ENCODE data around the gene MYD88.

MYD88 gene

DNA sequence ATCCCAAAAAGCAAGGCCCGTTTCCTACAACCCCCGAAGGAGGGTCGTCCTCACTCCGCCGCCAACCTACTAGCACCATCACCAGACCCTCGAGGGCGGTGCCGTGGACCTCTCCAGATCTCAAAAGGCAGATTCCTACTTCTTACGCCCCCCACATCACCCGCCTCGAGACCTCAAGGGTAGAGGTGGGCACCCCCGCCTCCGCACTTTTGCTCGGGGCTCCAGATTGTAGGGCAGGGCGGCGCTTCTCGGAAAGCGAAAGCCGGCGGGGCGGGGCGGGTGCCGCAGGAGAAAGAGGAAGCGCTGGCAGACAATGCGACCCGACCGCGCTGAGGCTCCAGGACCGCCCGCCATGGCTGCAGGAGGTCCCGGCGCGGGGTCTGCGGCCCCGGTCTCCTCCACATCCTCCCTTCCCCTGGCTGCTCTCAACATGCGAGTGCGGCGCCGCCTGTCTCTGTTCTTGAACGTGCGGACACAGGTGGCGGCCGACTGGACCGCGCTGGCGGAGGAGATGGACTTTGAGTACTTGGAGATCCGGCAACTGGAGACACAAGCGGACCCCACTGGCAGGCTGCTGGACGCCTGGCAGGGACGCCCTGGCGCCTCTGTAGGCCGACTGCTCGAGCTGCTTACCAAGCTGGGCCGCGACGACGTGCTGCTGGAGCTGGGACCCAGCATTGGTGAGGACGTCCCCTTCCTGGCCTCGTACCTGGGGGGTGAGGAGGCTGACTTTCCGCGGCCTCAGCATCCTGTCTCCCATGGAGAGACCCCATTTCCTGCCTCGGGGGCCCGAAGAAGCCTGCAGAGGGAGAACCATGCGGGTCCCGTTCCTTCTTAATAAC, at the start of gene MYD88:
TSS of gene MYD88 (plus strand) at position 313 of the 842 bp plus-strand sequence. CDS start at position 353, 40 bp downstream.
- in situ Hi-C loops (cut with HindIII; ENCODE audit: low sequenced_read_pairs) = no loop called here

DNA sequence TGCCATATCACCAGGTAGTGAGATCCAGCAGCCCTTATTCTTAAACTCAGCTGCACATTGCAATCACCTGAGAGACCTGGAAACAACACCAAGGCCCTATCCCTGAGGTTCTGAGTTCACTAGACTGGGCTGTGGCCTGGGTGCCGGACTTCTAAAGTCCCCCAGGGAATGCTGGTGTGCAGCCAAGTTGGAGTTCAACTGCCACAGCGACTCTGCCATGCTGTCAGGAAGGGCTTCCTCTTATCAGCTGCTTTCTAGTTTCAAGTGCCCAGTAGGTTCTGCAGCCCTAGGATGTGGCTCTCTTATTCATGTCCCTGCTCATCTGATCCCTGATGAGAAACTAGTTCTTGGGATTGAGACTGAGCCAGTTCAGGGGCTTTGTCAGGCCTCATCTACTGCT, 49.3 kb upstream of the MYD88 start:
- in situ Hi-C loops (cut with HindIII; ENCODE audit: low sequenced_read_pairs) = no loop called here

DNA sequence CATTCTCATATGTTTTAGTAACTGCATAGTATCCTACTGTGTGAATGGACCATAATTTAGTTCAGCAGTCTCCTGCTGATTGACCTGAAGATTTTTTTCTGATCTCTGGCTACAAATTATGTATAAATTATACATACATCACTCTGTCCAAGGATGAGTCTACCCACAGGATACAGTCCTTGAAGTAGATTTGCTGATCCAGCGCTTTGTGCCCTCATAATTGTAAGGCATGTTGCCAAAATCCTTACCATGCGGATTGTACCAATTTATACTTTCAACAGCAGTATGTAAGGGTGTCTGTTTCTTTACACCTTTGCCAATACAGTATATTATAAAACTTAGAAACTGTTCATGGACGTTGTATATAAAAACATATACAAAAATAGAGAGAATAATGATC, 48.0 kb upstream of the MYD88 start:
- in situ Hi-C loops (cut with HindIII; ENCODE audit: low sequenced_read_pairs) = no loop called here

DNA sequence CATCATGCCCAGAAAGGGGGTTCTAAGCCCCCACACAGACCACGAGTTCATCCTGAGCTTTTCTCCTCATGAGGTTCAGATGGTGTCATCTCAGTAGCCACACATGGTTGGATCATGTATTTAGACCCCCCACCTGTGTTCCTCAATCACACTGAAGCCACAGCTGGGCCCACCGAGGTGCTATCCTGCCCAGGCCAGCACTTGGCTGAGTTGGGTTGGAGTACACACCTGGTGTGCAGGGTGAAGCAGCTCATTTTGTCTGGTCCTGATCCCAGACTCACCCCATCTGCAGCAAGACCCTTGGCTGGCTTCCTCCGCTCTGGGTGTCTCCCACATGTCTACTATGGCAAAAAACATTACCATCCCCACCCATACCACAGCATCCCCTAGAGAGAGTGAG, 43.5 kb upstream of the MYD88 start:
- in situ Hi-C loops (cut with HindIII; ENCODE audit: low sequenced_read_pairs) = no loop called here

DNA sequence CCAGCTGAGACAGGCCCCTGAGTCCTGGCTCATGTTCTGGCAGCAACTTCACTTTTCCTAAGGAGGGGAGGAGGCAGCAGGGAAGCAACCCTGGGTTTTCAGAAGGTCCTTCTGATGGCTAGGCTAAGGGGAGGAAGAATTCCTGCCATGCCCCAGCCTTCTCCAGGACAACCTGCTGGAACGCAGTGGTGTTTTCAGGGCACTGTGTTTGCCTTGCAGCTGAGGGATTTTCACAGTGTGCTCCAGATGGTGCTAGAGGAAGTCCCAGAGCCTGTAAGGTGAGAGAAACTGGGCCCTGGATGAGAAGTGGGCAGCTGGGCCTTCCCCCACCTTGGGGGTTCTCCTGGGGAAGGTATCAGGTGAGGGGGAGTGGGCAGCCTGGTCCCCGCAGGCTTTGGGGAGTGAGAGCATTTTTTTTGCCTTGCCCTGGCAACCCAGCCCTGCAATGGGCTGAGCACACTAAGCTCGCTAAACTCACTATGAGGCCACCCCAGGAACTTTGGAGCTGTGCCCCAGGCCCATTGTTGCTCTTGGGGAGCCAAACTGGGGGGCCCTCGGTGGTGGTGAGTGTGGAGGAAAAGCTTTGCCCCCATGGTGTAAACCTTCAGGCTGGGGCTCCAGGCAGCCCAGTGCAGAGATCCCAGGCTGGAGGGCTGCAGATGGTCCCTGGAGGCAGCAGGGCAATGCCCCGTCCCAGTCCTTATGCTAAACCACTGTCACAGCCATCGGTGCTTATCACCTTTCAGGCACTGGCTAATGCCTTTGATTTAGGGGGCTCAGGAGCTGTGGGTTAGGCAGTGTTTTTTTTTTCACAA, 42.6 kb upstream of the MYD88 start:
- in situ Hi-C loops (cut with HindIII; ENCODE audit: low sequenced_read_pairs) = no loop called here

DNA sequence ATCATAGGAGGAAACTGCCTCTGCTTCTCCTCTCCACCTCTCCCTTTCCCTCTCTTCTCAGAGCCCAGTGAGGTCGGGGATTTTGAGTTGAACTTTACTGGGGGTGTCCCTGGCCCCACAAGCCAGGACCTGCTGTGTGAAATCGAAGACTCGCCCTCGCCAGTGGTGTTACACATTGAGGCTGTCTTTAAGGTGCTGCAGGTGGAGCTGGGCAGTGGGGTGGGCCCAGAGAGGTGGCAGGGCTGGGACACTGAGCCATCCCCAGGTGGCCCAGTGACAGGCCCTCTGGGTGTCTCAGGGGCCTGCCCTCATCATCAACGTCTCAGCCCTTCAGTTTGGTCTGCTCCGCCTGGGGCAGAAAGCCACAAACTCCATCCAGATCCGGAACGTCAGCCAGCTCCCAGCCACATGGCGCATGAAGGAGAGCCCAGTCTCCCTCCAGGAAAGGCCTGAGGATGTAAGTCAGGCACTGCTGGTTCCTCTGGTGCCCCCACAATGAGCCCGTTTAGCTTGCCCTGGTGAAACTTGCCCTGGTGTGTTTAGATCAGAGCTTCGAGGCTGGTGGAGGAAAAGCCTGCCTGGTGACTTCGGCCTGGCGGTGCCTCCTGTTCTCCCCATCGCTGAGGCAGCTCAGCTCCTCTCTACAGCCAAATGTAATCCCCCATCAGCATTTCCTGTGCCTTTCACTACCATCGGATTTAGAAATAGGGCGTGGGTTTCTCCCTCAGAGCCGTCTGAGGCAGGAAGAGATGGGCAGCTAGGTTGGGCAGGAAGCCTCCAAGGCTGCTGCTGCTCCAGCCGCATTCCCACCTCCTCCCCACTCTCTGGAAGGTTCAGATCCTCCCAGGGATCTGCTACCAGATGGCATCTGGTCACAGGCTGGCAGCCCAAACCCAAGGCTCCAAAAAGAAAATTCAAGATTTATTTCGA, 40.8 kb upstream of the MYD88 start:
- in situ Hi-C loops (cut with HindIII; ENCODE audit: low sequenced_read_pairs) = no loop called here

DNA sequence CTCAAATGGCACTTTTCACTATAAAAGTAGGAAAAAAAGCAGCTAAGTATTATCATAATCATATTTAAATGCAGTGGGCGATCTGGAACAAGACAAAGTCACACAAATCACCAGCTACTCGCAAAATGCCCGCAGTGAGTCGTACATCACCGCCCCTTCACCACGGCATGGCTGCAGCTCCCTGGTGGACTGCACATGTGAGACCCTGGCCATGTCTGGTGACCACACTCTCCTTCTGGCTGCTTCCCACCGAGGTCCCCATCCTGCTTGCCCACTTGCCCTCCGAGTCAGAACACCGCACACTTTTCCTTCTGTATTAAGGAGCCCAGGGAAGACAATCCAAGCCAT, 40.1 kb upstream of the MYD88 start:
- in situ Hi-C loops (cut with HindIII; ENCODE audit: low sequenced_read_pairs) = no loop called here

DNA sequence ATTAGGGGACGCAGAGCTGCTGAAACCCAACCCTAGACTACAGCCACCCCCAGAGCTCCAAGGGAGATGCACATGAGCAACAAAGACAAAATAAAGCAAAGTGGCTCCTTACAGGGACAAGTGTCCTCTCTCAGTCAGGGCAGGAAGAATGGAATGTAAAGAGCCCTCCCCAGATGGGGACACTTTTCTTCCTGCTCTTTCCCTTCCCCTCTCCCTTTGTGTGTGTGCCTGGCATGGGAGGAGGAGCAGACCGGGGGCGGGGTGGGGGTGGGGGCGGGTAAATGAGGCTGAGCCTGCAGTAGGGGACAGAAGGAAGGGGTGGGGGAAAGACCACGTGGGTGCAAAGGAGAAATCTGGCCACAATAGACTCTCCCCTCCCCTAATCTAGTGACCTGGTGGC, 38.9 kb upstream of the MYD88 start:
- in situ Hi-C loops (cut with HindIII; ENCODE audit: low sequenced_read_pairs) = no loop called here

DNA sequence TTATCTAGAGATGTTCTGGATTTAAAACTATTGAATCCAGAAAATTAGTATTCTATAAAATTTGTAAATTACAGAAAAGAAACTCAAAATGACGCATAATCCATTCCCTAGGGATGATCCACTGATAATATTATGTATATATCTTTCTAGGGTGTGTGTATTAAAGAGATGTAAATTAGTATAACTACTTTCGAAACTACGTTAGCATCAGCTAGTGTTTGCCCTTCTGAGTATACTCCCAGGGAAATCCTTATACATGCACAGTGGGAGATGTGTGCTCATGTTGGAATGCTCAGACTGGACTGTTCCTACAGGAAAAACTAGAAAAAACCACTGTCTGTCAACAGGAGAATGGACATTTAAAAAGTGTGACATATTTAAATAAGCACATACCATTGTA, 38.0 kb upstream of the MYD88 start:
- in situ Hi-C loops (cut with HindIII; ENCODE audit: low sequenced_read_pairs) = no loop called here

DNA sequence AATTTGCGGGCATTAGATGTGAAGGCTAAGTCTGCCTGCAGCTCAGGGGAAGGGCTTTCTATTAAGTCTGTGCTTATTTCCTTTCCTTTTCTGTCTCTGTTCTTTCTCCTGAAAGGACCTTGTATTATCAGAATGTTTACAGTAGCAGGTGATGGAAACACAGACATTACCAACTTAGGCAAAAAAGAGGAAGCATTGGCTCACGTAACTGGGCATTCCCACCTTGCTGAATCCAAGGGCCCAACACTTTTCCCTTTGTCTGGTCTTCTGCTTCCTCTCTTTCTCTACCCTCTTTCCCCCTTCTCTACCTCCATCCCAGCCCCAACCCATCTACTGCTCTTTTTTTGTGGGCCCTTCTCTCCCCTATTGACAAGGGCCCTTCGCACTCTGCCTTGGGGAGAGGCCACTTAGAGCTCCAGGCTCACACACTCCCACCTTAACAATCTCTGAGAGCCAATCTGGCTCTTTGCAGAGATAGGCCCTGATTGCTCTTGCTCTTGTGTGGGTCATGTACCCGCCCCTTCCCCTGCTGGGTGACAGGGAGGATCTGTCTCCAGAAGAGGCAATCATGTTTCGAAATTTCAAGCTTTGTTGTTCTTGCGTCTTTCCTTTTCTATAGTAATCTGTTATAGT, 36.5 kb upstream of the MYD88 start:
- in situ Hi-C loops (cut with HindIII; ENCODE audit: low sequenced_read_pairs) = no loop called here

DNA sequence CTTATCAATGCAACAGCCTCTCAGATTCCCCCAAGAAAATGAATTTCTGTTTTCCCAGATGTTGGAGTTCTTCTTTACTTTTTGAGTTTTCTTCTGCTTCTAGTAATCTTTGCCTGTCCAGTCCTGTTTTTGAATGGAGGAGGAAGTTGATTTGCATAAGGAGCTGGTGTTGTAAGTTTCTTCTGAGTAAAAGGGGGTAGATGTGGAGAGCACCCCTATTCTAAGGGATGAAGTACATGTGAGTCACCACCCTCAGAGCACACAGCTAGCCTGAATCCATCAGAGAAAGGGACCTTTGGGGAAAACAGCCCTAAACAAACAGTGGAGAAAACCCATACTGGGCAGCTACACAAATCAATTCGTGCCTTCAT, 36.0 kb upstream of the MYD88 start:
- in situ Hi-C loops (cut with HindIII; ENCODE audit: low sequenced_read_pairs) = no loop called here

DNA sequence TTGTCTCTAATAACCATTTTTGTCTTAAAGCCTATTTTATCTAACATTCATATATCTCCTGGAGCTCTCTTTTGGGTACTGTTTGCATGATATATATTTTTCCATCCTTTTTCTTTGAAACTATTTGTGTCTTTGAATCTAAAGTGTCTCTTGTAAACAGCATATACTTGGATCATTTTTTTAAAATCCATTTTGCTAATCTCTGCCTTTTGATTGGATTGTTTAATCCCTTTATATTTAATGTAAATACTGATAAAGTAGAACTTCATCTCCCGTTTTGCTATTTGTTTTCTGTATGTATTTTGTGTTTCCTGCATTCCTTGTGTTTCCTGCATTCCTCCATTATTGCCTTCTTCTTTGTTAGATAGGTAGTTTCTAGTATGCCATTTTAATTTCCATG, 32.9 kb upstream of the MYD88 start:
- in situ Hi-C loops (cut with HindIII; ENCODE audit: low sequenced_read_pairs) = no loop called here

DNA sequence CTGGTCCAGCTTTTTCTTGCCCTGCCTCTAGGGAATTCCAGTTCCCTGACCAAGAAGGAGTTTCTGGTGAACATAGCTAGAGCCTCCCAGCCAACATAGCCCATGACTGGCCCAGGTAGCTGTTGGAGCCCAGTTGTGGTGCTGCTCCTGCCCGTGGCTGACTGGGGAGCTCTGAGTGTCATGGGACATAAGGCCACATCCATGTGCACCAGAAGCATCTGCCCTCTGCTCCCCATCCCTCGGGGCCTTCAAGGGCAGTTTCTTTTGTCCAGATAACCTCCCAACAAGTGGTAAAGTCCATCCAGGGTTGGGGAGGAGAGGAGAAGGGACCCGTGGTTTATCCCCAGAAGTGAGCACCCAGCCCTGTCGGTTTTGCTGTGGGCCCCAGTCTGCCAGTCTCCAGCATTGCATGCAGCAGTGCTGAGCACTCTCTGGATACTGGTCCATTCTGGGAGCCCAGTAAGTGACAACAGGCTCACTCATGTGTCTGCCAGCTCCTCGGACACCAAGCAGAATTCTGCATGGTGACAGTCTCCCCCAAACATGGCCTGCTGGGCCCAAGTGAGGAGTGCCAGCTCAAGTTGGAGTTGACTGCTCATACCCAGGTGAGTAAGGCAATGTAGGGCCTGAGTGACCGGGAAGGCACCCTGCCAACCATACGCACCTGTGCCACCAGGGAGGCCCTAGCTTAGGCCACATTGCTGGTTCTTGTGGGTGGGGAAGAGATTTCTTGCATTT, 30.4 kb upstream of the MYD88 start:
- in situ Hi-C loops (cut with HindIII; ENCODE audit: low sequenced_read_pairs) = no loop called here

DNA sequence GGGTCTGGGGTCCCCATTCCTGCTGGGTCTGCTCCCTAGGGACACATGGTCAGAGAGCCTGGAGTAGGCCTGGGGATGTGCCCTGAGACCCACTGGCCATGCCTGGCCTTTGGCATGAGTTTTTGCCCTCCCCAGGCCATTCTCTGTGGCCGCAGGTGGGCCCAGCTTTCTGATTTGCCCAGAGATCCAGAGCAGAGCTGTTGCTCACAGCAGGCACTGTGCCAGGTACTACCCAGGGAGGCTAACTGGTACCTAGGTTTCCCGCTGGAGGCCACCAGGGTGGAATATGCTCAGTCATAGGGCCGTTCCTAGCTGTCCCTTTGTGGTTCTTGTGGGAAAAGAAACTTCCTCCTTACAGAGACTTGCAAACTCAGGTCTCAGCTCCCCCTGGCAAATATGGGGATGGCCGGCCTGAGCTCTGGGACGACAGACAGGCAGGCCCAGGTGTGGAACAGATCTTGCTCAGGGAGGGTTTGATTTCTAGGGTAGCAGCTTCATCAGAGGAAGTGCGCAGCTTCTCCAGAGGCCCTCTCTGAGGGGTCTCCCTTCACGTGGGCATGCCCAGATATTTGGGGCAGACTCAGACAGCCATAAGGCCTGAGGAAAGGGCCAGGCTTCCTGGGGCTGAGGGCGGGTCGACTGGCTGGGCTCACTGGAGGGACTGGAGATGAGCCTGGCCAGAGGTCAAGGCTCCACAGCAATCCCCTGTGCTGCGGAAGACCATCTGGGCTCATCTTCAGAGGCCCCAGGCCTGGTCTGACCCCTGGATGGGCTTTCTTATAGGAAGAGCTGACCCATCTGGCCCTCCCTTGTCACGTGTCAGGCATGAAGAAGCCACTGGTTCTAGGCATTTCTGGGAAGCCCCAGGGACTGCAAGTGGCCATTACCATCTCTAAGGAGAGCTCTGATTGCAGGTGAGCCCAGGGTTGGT, 29.5 kb upstream of the MYD88 start:
- in situ Hi-C loops (cut with HindIII; ENCODE audit: low sequenced_read_pairs) = no loop called here

DNA sequence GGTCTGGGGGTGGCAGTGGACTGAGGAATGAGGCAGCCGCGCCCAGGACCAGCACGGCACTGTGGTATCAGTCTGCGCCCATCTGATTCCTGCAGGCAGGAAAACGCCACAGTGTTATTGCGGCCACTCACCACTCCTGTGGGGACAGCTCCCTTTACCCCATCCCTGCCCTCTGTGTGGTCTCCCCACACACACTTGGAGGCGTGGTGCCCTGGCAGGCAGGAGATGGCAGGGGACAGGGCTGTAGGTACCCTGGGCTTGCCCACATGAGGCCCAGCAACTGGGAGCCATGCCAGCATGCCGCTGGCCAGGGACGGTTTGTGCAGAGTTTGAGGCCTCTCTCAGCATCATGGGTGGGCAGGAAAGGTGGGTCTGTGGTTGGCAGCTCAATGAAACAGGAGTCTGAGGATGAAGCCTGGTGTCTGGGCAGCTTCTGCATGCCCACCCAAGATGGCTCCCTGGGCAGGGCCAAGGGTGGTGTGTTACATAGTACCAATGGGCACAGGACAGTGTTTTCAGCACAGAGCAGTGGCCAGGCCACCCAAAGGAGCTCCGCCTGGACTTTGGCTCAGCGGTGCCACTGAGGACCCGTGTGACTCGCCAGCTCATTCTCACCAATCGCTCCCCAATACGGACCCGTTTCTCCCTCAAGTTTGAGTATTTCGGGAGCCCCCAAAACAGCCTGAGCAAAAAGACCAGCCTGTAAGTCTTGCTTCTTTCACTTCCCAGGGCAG, 28.7 kb upstream of the MYD88 start:
- in situ Hi-C loops (cut with HindIII; ENCODE audit: low sequenced_read_pairs) = no loop called here

DNA sequence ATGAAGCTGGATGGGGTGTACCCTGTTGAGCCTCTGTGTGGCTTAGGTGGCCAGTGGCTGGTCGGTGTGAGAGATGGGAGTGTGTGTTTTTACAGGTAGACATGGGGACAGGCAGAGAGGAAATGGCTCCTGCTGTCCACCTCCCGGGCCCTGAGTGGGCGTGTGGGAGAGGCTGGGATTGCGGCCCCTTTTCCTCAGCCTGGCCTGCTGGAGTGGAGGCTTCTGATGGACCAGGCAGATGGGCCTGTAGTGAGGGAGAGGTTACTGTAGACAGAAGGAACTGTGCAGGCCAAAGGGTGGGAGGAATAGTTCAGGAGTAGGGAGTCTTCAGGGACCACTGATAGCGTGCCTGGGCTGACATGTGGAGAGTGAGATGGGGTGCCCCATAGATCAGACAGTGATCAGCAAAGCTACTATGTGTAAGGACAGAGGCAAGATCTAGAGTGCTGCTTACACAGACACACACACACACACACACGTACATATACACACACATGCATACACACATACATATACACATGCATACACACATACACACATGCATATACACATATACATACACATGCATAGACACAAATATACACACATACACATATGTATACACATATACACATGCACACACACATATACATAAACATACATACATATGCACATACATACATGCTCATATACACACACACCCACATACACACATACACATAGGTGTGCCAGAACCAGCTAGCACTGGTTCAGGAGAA, 28.0 kb upstream of the MYD88 start:
- in situ Hi-C loops (cut with HindIII; ENCODE audit: low sequenced_read_pairs) = no loop called here

DNA sequence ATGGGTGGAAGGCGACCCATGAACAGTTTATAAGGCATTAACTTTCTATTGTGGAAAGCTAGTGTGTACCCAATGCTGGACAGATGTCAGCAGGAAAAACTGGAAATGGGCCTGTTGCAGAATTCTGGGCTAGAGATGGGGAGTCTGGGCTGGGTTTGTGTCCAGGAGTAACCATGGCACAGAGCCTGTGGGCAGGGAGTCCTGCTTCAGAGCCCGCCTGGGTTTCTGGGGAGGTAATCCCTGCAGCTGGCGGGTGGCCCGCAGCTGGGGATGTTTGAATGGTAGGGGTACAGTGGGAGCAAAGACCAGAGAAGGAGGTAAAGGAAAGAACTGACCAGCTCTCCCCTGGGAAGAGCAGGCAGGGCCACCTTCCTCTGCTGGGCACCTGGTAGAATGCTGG, 27.3 kb upstream of the MYD88 start:
- in situ Hi-C loops (cut with HindIII; ENCODE audit: low sequenced_read_pairs) = no loop called here
